Trophoblast cell (in vitro differentiated cells and primary cell): ENCODE data around the gene DAB1.

Experiments
- DNase-seq, 2 donors: peaks; one replicate each; pipeline ENCODE4 v3.0.0-alpha.2; 2016
- H2AFZ ChIP-seq: 2 replicates; pipeline ENCODE4 v1.6.1; 2013; ENCODE audit warnings: low read length, moderate library complexity, mild to moderate bottlenecking; ENCODE audit not compliant: insufficient read depth, poor library complexity
- H2AK5ac ChIP-seq: 2 replicates; pipeline ENCODE4 v1.6.1; 2013; ENCODE audit warnings: mild to moderate bottlenecking, low read length
- H2BK120ac ChIP-seq: 2 replicates; pipeline ENCODE4 v1.6.1; 2013; ENCODE audit warnings: low read length, mild to moderate bottlenecking, moderate library complexity; ENCODE audit not compliant: insufficient read depth, poor library complexity
- H2BK12ac ChIP-seq: 2 replicates; pipeline ENCODE4 v1.6.1; 2013; ENCODE audit warnings: mild to moderate bottlenecking, low read length, moderate library complexity
- H2BK5ac ChIP-seq: 2 replicates; pipeline ENCODE4 v1.6.1; 2013; ENCODE audit warnings: low read length, low read depth, moderate library complexity, mild to moderate bottlenecking; ENCODE audit not compliant: poor library complexity
- H3K14ac ChIP-seq: 2 replicates; pipeline ENCODE4 v1.6.1; 2013; ENCODE audit warnings: mild to moderate bottlenecking, low read length
- H3K18ac ChIP-seq: 2 replicates; pipeline ENCODE4 v1.6.1; 2013; ENCODE audit warnings: mild to moderate bottlenecking, low read length
- H3K23ac ChIP-seq: 2 replicates; pipeline ENCODE4 v1.6.1; 2013; ENCODE audit warnings: low read length
- H3K27ac ChIP-seq: 2 replicates; pipeline ENCODE4 v1.5.1; 2013; ENCODE audit warnings: low read depth, mild to moderate bottlenecking, inconsistent platforms, low read length, moderate library complexity
- H3K27me3 ChIP-seq: 2 replicates; pipeline ENCODE4 v1.6.1; 2013; ENCODE audit warnings: inconsistent platforms, mild to moderate bottlenecking, low read length, moderate library complexity; ENCODE audit not compliant: insufficient read depth
- H3K36me3 ChIP-seq, 2 experiments: 1 replicate in 1 of 2; 2 replicates in 1 of 2; pipeline ENCODE4 v1.6.1; 2013; ENCODE audit warnings: low read length in 2 of 2, mild to moderate bottlenecking in 2 of 2, moderate library complexity in 1 of 2; ENCODE audit not compliant: insufficient read depth in 2 of 2, control insufficient read depth in 1 of 2
- H3K4ac ChIP-seq: 2 replicates; pipeline ENCODE4 v1.6.1; 2013; ENCODE audit warnings: low read depth, mild to moderate bottlenecking, low read length, moderate library complexity
- H3K4me1 ChIP-seq, 2 experiments: 1 replicate in 1 of 2; 2 replicates in 1 of 2; pipeline ENCODE4 v1.6.1; 2013; ENCODE audit warnings: low read length in 2 of 2, mild to moderate bottlenecking in 2 of 2, moderate library complexity in 1 of 2; ENCODE audit not compliant: insufficient read depth in 2 of 2, control insufficient read depth in 1 of 2
- H3K4me2 ChIP-seq: 2 replicates; pipeline ENCODE4 v1.6.1; 2013; ENCODE audit warnings: inconsistent platforms, mild to moderate bottlenecking, low read length, moderate library complexity
- H3K4me3 ChIP-seq: 2 replicates; pipeline ENCODE4 v1.5.1; 2013; ENCODE audit warnings: mild to moderate bottlenecking, low read depth, low read length, inconsistent platforms
- H3K79me1 ChIP-seq: one replicate; pipeline ENCODE4 v1.6.1; 2013; ENCODE audit warnings: low read length
- H3K79me2 ChIP-seq: 2 replicates; pipeline ENCODE4 v1.6.1; 2013; ENCODE audit warnings: low read length, mild to moderate bottlenecking; ENCODE audit not compliant: control insufficient read depth, insufficient read depth, poor library complexity
- H3K9ac ChIP-seq: 2 replicates; pipeline ENCODE4 v1.6.1; 2013; ENCODE audit warnings: mild to moderate bottlenecking, low read length
- H3K9me3 ChIP-seq: 2 replicates; pipeline ENCODE4 v1.6.1; 2013; ENCODE audit warnings: low read depth, mild to moderate bottlenecking, control low read depth, inconsistent platforms, low read length; ENCODE audit not compliant: insufficient read depth
- H4K12ac ChIP-seq: 2 replicates; pipeline ENCODE4 v1.6.1; 2013; ENCODE audit warnings: low read depth, mild to moderate bottlenecking, low read length, moderate library complexity
- H4K8ac ChIP-seq: 2 replicates; pipeline ENCODE4 v1.6.1; 2013; ENCODE audit warnings: low read depth, mild to moderate bottlenecking, low read length, moderate library complexity
- H4K91ac ChIP-seq: one replicate; pipeline ENCODE4 v1.6.1; 2013; ENCODE audit warnings: low read depth, mild to moderate bottlenecking, low read length, moderate library complexity
- WGBS: extraction: QIAGEN DNeasy Blood & Tissue Kit; methylation state at CpG from one replicate; pipeline ENCODE4 v1.1.7; 2013; ENCODE audit warnings: missing lambda C conversion rate; ENCODE audit not compliant: insufficient read length, insufficient coverage; ENCODE audit errors: extremely low coverage; 5-methylcytosine and 5-hydroxymethylcytosine counted together

The DAB1 gene

GRCh38 chr1:56978819-56979218, 445.0 kb downstream of the DAB1 start:
- Histone ChIP-seq H3K9ac (no peak overlapping the region), H4K91ac (no peak overlapping the region), H3K14ac (no peak overlapping the region), H2AK5ac (no peak overlapping the region), H4K8ac (no peak overlapping the region), H3K4me1 (no peaks in the 10 kb centered on the region), H3K36me3 (no peaks in the 10 kb centered on the region), H3K79me1 (no peaks in the 10 kb centered on the region), H3K27ac (no peak overlapping the region), H3K18ac (no peak overlapping the region), H3K79me2 (no peaks in the 10 kb centered on the region), H3K4me2 (no peak overlapping the region), H2BK12ac (no peak overlapping the region), H3K9me3 (no peaks in the 10 kb centered on the region), H3K23ac (no peak overlapping the region), H3K27me3 (no peaks in the 10 kb centered on the region), H3K4ac (no peak overlapping the region), H2AFZ (no peak overlapping the region), H2BK5ac (no peak overlapping the region), H2BK120ac (no peak overlapping the region), H3K4me3 (no peak overlapping the region), H4K12ac (no peak overlapping the region)
- DNase-seq = no peak
- no CpG with 5 or more reads among the region's 5 CpGs for WGBS

GRCh38 chr1:56977910-56978309, 445.9 kb downstream of the DAB1 start:
- Histone ChIP-seq H3K4me3 (no peak overlapping the region), H4K91ac (no peak overlapping the region), H3K9me3 (no peaks in the 10 kb centered on the region), H3K27ac (no peak overlapping the region), H3K23ac (no peak overlapping the region), H3K9ac (no peak overlapping the region), H2BK12ac (no peak overlapping the region), H2AK5ac (no peak overlapping the region), H3K27me3 (no peaks in the 10 kb centered on the region), H2BK5ac (no peak overlapping the region), H3K79me1 (no peaks in the 10 kb centered on the region), H4K12ac (no peak overlapping the region), H2BK120ac (no peak overlapping the region), H3K36me3 (no peaks in the 10 kb centered on the region), H3K4me2 (no peak overlapping the region), H3K14ac (no peak overlapping the region), H3K4ac (no peak overlapping the region), H4K8ac (no peak overlapping the region), H3K4me1 (no peaks in the 10 kb centered on the region), H2AFZ (no peak overlapping the region), H3K18ac (no peak overlapping the region), H3K79me2 (no peaks in the 10 kb centered on the region)
- no CpG with 5 or more reads among the region's 4 CpGs for WGBS
- no peak for DNase-seq

GRCh38 chr1:56975446-56975845, 448.4 kb downstream of the DAB1 start:
- H2BK5ac ChIP-seq = no peak overlapping the region
- H2AK5ac ChIP-seq = no peak overlapping the region
- H4K12ac ChIP-seq = no peak overlapping the region
- H2BK12ac ChIP-seq = no peak overlapping the region
- H2BK120ac ChIP-seq = no peak overlapping the region
- no peak overlapping the region for H2AFZ ChIP-seq
- H3K4me1 ChIP-seq = no peaks in the 10 kb centered on the region
- no peaks in the 10 kb centered on the region for H3K79me1 ChIP-seq
- WGBS = no CpG with 5 or more reads among the region's 4 CpGs
- H4K91ac ChIP-seq = no peak overlapping the region
- no peak overlapping the region for H3K4ac ChIP-seq
- no peaks in the 10 kb centered on the region for H3K79me2 ChIP-seq
- no peak overlapping the region for H3K9ac ChIP-seq
- no peaks in the 10 kb centered on the region for H3K9me3 ChIP-seq
- no peak overlapping the region for H3K4me2 ChIP-seq
- no peak overlapping the region for H3K14ac ChIP-seq
- no peaks in the 10 kb centered on the region for H3K27me3 ChIP-seq
- H3K36me3 ChIP-seq = no peaks in the 10 kb centered on the region
- H3K18ac ChIP-seq = no peak overlapping the region
- H4K8ac ChIP-seq = no peak overlapping the region
- DNase-seq = no peak
- no peak overlapping the region for H3K4me3 ChIP-seq
- H3K23ac ChIP-seq = no peak overlapping the region
- H3K27ac ChIP-seq = no peak overlapping the region

GRCh38 chr1:56973923-56974742, 449.7 kb downstream of the DAB1 start:
- no peak overlapping the region for H3K14ac ChIP-seq
- H3K4me3 ChIP-seq = no peak overlapping the region
- H4K8ac ChIP-seq = no peak overlapping the region
- no CpG with 5 or more reads among the region's 5 CpGs for WGBS
- no peaks in the 10 kb centered on the region for H3K79me2 ChIP-seq
- H2AFZ ChIP-seq = no peak overlapping the region
- H2AK5ac ChIP-seq = no peak overlapping the region
- H3K27ac ChIP-seq = no peak overlapping the region
- no peak overlapping the region for H4K12ac ChIP-seq
- no peak overlapping the region for H3K18ac ChIP-seq
- H3K9ac ChIP-seq = no peak overlapping the region
- no peaks in the 10 kb centered on the region for H3K9me3 ChIP-seq
- H3K4ac ChIP-seq = no peak overlapping the region
- no peak overlapping the region for H4K91ac ChIP-seq
- H3K79me1 ChIP-seq = no peaks in the 10 kb centered on the region
- DNase-seq = no peak
- H2BK12ac ChIP-seq = no peak overlapping the region
- H3K27me3 ChIP-seq = no peaks in the 10 kb centered on the region
- H3K23ac ChIP-seq = no peak overlapping the region
- H2BK5ac ChIP-seq = no peak overlapping the region
- no peak overlapping the region for H2BK120ac ChIP-seq
- no peaks in the 10 kb centered on the region for H3K4me1 ChIP-seq
- no peaks in the 10 kb centered on the region for H3K36me3 ChIP-seq
- no peak overlapping the region for H3K4me2 ChIP-seq
